Neural cell (in vitro differentiated cells): ENCODE measurements around the gene PPIF. TPM values are rescaled to one million over a fixed set of nuclear protein-coding genes. Genes with fewer than 3 reads are reported as not detected.

Experiments used
- H2AFZ ChIP-seq: fragments of 200-600, 300-800 bp; sonication (generic), shearing (Covaris generic); 2 replicates; pipeline ENCODE4 v1.6.0; 2014; ENCODE audit warnings: low read depth, mild to moderate bottlenecking, antibody characterized with exemption, low read length, moderate library complexity
- H3F3A ChIP-seq: fragments of 200-600 bp; shearing (Covaris generic); 2 replicates; pipeline ENCODE4 v1.6.1; 2016; ENCODE audit warnings: mild to moderate bottlenecking, moderate library complexity, mixed read lengths, antibody characterized with exemption, low read length; ENCODE audit not compliant: insufficient read depth, poor library complexity, severe bottlenecking
- H3K27ac ChIP-seq: fragments of 200-600, 300-800 bp; sonication (generic), shearing (Covaris generic); 2 replicates; pipeline ENCODE4 v1.5.1; 2014; ENCODE audit warnings: mild to moderate bottlenecking, low read length, moderate library complexity
- H3K27me3 ChIP-seq: fragments of 300-800, 200-600 bp; sonication (generic), shearing (Covaris generic); 2 replicates; pipeline ENCODE4 v1.6.0; 2014; ENCODE audit warnings: mild to moderate bottlenecking, low read depth, low read length, moderate library complexity; ENCODE audit not compliant: insufficient read depth
- H3K36me3 ChIP-seq: fragments of 300-800, 200-600 bp; sonication (generic), shearing (Covaris generic); 2 replicates; pipeline ENCODE4 v1.5.1; 2014; ENCODE audit warnings: mild to moderate bottlenecking, antibody characterized with exemption, low read length, moderate library complexity; ENCODE audit not compliant: insufficient read depth
- H3K4me2 ChIP-seq: fragments of 300-800, 200-600 bp; sonication (generic), shearing (Covaris generic); 2 replicates; pipeline ENCODE4 v1.6.0; 2014; ENCODE audit warnings: mild to moderate bottlenecking, low read length
- H3K4me3 ChIP-seq: fragments of 300-800, 200-600 bp; sonication (generic), shearing (Covaris generic); 2 replicates; pipeline ENCODE4 v1.5.1; 2014; ENCODE audit warnings: mild to moderate bottlenecking, low read length, moderate library complexity
- H3K79me2 ChIP-seq: fragments of 200-600 bp; shearing (Covaris generic); replicated peaks from 2 replicates; pipeline ENCODE4 v1.6.0; 2014; ENCODE audit warnings: mild to moderate bottlenecking, low read length, moderate library complexity; ENCODE audit not compliant: insufficient read depth
- H3K9ac ChIP-seq: fragments of 300-800, 200-600 bp; sonication (generic), shearing (Covaris generic); 2 replicates; pipeline ENCODE4 v1.6.1; 2016; ENCODE audit warnings: mild to moderate bottlenecking, low read length, mixed read lengths
- H3K9me2 ChIP-seq: fragments of 200-600 bp; shearing (Covaris generic); 2 replicates; pipeline ENCODE4 v1.6.1; 2016; ENCODE audit warnings: mild to moderate bottlenecking, low read length, mixed read lengths; ENCODE audit not compliant: insufficient read depth
- H3K9me3 ChIP-seq: fragments of 200-600, 300-800 bp; sonication (generic), shearing (Covaris generic); 2 replicates; pipeline ENCODE4 v1.6.1; 2016; ENCODE audit warnings: mild to moderate bottlenecking, mixed run types, low read length, moderate library complexity, mixed read lengths
- H4K20me1 ChIP-seq: fragments of 200-600 bp; shearing (Covaris generic); 2 replicates; pipeline ENCODE4 v1.6.1; 2016; ENCODE audit warnings: mild to moderate bottlenecking, mixed run types; ENCODE audit not compliant: insufficient read depth
- EP300 ChIP-seq: fragments of 450-650 bp; conservative IDR thresholded peaks from 2 replicates; pipeline ENCODE4 v1.6.1; 2014; ENCODE audit warnings: antibody characterized with exemption, mild to moderate bottlenecking, moderate library complexity; ENCODE audit not compliant: poor library complexity, severe bottlenecking
- EZH2 ChIP-seq: fragments of 200-600, 300-800 bp; shearing (Covaris generic), sonication (generic); IDR thresholded peaks from 2 replicates; pipeline ENCODE4 v1.6.1; 2014; ENCODE audit warnings: antibody characterized with exemption, low read length, borderline replicate concordance, mild to moderate bottlenecking; ENCODE audit not compliant: insufficient read depth, poor library complexity, severe bottlenecking
- MXI1 ChIP-seq: fragments of 450-650 bp; conservative IDR thresholded peaks from 2 replicates; pipeline ENCODE4 v1.6.1; 2014; ENCODE audit warnings: antibody characterized with exemption, mild to moderate bottlenecking; ENCODE audit not compliant: poor library complexity, severe bottlenecking
- POLR2AphosphoS5 ChIP-seq: IDR thresholded peaks from 2 replicates; pipeline ENCODE4 v1.6.1; 2012
- RAD21 ChIP-seq: fragments of 450-650 bp; conservative IDR thresholded peaks from 2 replicates; pipeline ENCODE4 v1.6.1; 2014; ENCODE audit warnings: antibody characterized with exemption, mild to moderate bottlenecking, moderate library complexity
- SMC3 ChIP-seq: fragments of 450-650 bp; conservative IDR thresholded peaks from 2 replicates; pipeline ENCODE4 v1.6.1; 2014; ENCODE audit warnings: antibody characterized with exemption, mild to moderate bottlenecking, moderate library complexity; ENCODE audit not compliant: poor library complexity
- TAF1 ChIP-seq: IDR thresholded peaks from 2 replicates; pipeline ENCODE4 v1.6.1; 2012; ENCODE audit warnings: low read depth
- polyA plus RNA-seq: library from polyadenylated mRNA; depleted of rRNA; stranded (reverse); fragments of >200 nt; gene quantifications from 2 replicates; pipeline ENCODE4 v1.2.3, GENCODE V29; 2014
- TF ChIP-seq, protein P1 (sequence below): IDR thresholded peaks from 2 replicates; pipeline ENCODE4 v1.6.1; 2012; ENCODE audit warnings: borderline replicate concordance
- TF ChIP-seq, protein P2 (sequence below): fragments of 450-650 bp; IDR thresholded peaks from 2 replicates; pipeline ENCODE4 v1.5.1; 2014; ENCODE audit warnings: antibody characterized with exemption, mild to moderate bottlenecking, moderate library complexity; ENCODE audit not compliant: poor library complexity, severe bottlenecking

PPIF gene
- polyA plus RNA-seq, 1 donor from 2014 or later = 13.6 TPM

DNA sequence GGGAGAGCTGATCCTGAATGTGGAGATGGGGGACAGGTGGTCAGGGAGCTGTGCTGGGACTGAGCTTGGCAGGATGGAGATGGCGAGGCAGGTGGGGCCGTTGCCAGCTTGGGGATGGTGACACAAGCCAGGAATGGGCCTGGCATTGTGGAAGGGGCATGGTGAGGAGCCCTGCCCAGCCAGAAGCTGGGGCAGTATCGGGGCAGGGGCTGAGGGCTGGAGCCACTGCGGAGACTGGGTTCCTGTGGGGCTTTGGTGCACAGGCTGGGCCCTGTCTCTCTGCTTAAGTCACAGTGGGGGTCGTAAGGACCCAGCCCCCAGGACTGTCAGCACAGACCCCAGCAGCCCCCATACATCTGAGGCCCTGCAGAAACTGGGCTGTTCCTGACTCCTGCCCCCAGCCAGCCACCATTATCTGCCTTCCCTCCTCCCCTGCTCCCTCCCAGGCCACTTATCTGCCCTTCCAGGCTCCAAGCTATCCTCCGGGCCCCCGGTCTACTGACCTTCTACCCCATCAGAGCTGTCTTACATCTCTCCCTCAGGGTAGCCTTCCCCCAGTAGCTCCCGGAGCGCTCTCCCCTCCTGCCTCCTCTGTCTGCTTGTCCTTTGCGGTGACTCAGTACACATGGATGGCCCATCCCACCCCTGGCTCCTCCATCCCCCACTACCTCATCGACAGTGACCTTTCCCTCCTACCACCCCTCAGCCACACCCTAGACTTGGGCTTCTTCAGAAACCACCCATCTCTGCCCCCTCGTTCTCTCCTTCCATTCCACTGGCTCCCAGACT, 44.2 kb downstream of the PPIF start:
- Histone ChIP-seq H3K9me2 (no peaks in the 10 kb centered on the region), H3K9me3 (no peaks in the 10 kb centered on the region), H3K4me3 (no peak overlapping the region), H3K27ac (no peak overlapping the region), H3K36me3 (no peaks in the 10 kb centered on the region), H3K79me2 (no peaks in the 10 kb centered on the region), H4K20me1 (no peaks in the 10 kb centered on the region), H3K27me3 (no peaks in the 10 kb centered on the region), H3K4me2 (no peak overlapping the region), H3K9ac (no peak overlapping the region), H2AFZ (no peak overlapping the region), H3F3A (no peaks in the 10 kb centered on the region)
- TF ChIP-seq RAD21 (no peak), TAF1 (no peak), SMC3 (no peak), POLR2AphosphoS5 (no peak), EP300 (no peak), EZH2 (no peak), MXI1 (no peak)
- TF ChIP-seq, protein P1, sequence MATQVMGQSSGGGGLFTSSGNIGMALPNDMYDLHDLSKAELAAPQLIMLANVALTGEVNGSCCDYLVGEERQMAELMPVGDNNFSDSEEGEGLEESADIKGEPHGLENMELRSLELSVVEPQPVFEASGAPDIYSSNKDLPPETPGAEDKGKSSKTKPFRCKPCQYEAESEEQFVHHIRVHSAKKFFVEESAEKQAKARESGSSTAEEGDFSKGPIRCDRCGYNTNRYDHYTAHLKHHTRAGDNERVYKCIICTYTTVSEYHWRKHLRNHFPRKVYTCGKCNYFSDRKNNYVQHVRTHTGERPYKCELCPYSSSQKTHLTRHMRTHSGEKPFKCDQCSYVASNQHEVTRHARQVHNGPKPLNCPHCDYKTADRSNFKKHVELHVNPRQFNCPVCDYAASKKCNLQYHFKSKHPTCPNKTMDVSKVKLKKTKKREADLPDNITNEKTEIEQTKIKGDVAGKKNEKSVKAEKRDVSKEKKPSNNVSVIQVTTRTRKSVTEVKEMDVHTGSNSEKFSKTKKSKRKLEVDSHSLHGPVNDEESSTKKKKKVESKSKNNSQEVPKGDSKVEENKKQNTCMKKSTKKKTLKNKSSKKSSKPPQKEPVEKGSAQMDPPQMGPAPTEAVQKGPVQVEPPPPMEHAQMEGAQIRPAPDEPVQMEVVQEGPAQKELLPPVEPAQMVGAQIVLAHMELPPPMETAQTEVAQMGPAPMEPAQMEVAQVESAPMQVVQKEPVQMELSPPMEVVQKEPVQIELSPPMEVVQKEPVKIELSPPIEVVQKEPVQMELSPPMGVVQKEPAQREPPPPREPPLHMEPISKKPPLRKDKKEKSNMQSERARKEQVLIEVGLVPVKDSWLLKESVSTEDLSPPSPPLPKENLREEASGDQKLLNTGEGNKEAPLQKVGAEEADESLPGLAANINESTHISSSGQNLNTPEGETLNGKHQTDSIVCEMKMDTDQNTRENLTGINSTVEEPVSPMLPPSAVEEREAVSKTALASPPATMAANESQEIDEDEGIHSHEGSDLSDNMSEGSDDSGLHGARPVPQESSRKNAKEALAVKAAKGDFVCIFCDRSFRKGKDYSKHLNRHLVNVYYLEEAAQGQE = no peak
- TF ChIP-seq, protein P2, sequence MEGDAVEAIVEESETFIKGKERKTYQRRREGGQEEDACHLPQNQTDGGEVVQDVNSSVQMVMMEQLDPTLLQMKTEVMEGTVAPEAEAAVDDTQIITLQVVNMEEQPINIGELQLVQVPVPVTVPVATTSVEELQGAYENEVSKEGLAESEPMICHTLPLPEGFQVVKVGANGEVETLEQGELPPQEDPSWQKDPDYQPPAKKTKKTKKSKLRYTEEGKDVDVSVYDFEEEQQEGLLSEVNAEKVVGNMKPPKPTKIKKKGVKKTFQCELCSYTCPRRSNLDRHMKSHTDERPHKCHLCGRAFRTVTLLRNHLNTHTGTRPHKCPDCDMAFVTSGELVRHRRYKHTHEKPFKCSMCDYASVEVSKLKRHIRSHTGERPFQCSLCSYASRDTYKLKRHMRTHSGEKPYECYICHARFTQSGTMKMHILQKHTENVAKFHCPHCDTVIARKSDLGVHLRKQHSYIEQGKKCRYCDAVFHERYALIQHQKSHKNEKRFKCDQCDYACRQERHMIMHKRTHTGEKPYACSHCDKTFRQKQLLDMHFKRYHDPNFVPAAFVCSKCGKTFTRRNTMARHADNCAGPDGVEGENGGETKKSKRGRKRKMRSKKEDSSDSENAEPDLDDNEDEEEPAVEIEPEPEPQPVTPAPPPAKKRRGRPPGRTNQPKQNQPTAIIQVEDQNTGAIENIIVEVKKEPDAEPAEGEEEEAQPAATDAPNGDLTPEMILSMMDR = no peak

DNA sequence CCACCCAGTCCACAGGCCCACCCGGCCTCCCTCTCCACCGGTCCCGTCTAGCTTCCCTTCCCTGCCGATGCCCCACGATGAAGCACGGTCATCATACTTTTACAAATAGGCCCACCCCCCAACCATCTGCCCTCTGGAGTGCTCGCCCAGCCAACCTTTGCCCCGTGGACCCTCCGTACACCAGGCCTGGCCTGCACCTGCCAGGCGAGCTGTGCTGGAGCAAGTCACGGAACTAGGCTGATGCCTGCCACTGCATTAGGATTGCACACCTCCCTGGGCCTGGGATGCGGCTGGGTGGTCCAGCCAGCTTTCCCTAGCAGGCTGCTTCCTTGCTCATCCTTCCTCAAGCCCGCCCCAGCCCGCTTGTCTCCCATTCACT, 44.7 kb downstream of the PPIF start:
- Histone ChIP-seq H3K9ac (no peak overlapping the region), H3K36me3 (no peaks in the 10 kb centered on the region), H4K20me1 (no peaks in the 10 kb centered on the region), H2AFZ (no peak overlapping the region), H3K9me2 (no peaks in the 10 kb centered on the region), H3K4me2 (no peak overlapping the region), H3K27ac (no peak overlapping the region), H3K4me3 (no peak overlapping the region), H3F3A (no peaks in the 10 kb centered on the region), H3K79me2 (no peaks in the 10 kb centered on the region), H3K27me3 (no peaks in the 10 kb centered on the region), H3K9me3 (no peaks in the 10 kb centered on the region)
- no peak for TF ChIP-seq SMC3
- no peak for TF ChIP-seq RAD21
- no peak for TF ChIP-seq TAF1
- no peak for TF ChIP-seq MXI1
- TF ChIP-seq, protein P2 = no peak
- TF ChIP-seq EP300 = no peak
- TF ChIP-seq POLR2AphosphoS5 = no peak
- TF ChIP-seq, protein P1 = no peak
- no peak for TF ChIP-seq EZH2
